Measurements from ENCODE around the gene NADSYN1. TPM values are rescaled to one million over a fixed set of nuclear protein-coding genes. Genes with fewer than 3 reads are reported as not detected.

Gene NADSYN1
- total and polyA plus RNA-seq, 2 donors (not counting 1 experiment from before 2014, with no cell fraction given) = 22.0 to 81.7 TPM

DNA sequence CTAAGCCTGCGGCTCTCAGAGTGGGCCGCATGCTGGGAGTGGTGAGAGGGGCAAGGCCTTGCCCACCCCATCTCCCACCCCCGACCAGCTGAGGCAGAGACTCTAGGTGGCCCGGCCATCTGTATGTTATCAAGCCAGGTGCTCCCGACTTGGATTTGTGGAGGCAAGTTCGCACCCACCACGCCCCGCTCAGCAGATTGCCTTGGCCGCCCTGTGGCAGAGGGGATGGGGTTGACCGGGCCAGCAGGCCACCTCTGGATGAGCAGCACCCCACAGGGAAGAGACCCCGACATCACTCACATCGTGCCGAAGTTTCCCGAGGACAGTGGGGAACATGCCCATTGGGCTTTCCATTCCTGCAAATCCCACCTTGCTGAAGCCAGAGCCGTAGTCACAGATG is 45.6 kb upstream of the NADSYN1 start:
- H3K4me1 ChIP-seq (ENCODE audit: control insufficient read depth, extremely low read depth, insufficient read depth, low read length) = no peaks in the 10 kb centered on the region
- no peak overlapping the region for H3K4me2 ChIP-seq (ENCODE audit: extremely low read depth, insufficient read depth, low read length)
- DNase-seq (ENCODE audit: low read depth in 2 of 2) = no peak
- no peaks in the 10 kb centered on the region for H4K20me1 ChIP-seq (ENCODE audit: control insufficient read depth, extremely low read depth, insufficient read depth, low read length)
- H3K4me3 ChIP-seq (replicated peaks in 1 of 4; ENCODE audit: control extremely low read depth in 1 of 4, insufficient read depth in 1 of 4, low read depth in 3 of 4, low read length in 4 of 4) = no peak overlapping the region
- H3K9me3 ChIP-seq (ENCODE audit: control insufficient read depth, insufficient read depth, low read depth, low read length) = no peaks in the 10 kb centered on the region
- H3K36me3 ChIP-seq (ENCODE audit: control insufficient read depth, insufficient read depth, low read length) = no peaks in the 10 kb centered on the region
- H3K27ac ChIP-seq (ENCODE audit: insufficient read depth, low read length) = no peak overlapping the region
- no peak overlapping the region for H2AFZ ChIP-seq (ENCODE audit: low read length)
- no peak overlapping the region for H3K9ac ChIP-seq (ENCODE audit: insufficient read depth, low read length)
- TF ChIP-seq, protein P1, sequence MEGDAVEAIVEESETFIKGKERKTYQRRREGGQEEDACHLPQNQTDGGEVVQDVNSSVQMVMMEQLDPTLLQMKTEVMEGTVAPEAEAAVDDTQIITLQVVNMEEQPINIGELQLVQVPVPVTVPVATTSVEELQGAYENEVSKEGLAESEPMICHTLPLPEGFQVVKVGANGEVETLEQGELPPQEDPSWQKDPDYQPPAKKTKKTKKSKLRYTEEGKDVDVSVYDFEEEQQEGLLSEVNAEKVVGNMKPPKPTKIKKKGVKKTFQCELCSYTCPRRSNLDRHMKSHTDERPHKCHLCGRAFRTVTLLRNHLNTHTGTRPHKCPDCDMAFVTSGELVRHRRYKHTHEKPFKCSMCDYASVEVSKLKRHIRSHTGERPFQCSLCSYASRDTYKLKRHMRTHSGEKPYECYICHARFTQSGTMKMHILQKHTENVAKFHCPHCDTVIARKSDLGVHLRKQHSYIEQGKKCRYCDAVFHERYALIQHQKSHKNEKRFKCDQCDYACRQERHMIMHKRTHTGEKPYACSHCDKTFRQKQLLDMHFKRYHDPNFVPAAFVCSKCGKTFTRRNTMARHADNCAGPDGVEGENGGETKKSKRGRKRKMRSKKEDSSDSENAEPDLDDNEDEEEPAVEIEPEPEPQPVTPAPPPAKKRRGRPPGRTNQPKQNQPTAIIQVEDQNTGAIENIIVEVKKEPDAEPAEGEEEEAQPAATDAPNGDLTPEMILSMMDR (conservative IDR thresholded peaks at IDR 0.05 in 1 of 2, IDR thresholded peaks at IDR 0.05 in 1 of 2; ENCODE audit: low read depth in 1 of 2, low read length in 2 of 2) = no peak
- TF ChIP-seq EZH2 (IDR thresholded peaks at IDR 0.05; ENCODE audit: low read length, missing control alignments) = no peak
- no peaks in the 10 kb centered on the region for H3K27me3 ChIP-seq (ENCODE audit: control insufficient read depth, insufficient read depth, low read length)
- H3K79me2 ChIP-seq (ENCODE audit: control insufficient read depth, insufficient read depth, low read length) = no peaks in the 10 kb centered on the region

DNA sequence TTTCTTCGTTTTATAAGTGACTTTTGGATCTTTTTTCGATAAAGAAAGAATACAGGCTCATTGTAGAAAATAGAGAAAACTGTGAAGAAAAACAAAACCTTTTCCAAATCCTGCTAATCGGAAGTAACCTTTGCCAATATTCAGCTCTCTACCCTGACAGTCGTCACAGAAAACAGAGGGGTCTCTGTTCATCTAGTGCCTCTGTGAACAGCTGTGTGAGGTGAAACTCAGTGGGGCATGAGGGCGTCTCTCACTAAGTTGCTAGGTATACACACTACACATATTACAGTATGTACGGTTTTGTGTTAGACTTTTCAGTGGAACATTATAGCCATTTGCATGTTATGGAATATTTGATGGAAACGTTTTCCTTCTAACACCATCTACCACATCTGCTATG is 44.2 kb upstream of the NADSYN1 start:
- no peaks in the 10 kb centered on the region for H3K27me3 ChIP-seq (ENCODE audit: control insufficient read depth, insufficient read depth, low read length)
- H4K20me1 ChIP-seq (ENCODE audit: control insufficient read depth, extremely low read depth, insufficient read depth, low read length) = no peaks in the 10 kb centered on the region
- no peak for TF ChIP-seq EZH2 (IDR thresholded peaks at IDR 0.05; ENCODE audit: low read length, missing control alignments)
- TF ChIP-seq, protein P1 (conservative IDR thresholded peaks at IDR 0.05 in 1 of 2, IDR thresholded peaks at IDR 0.05 in 1 of 2; ENCODE audit: low read depth in 1 of 2, low read length in 2 of 2) = no peak
- H3K4me3 ChIP-seq (replicated peaks in 1 of 4; ENCODE audit: control extremely low read depth in 1 of 4, insufficient read depth in 1 of 4, low read depth in 3 of 4, low read length in 4 of 4) = no peak overlapping the region
- H3K9me3 ChIP-seq (ENCODE audit: control insufficient read depth, insufficient read depth, low read depth, low read length) = no peaks in the 10 kb centered on the region
- no peaks in the 10 kb centered on the region for H3K79me2 ChIP-seq (ENCODE audit: control insufficient read depth, insufficient read depth, low read length)
- H3K9ac ChIP-seq (ENCODE audit: insufficient read depth, low read length) = no peak overlapping the region
- no peak overlapping the region for H2AFZ ChIP-seq (ENCODE audit: low read length)
- no peaks in the 10 kb centered on the region for H3K4me1 ChIP-seq (ENCODE audit: control insufficient read depth, extremely low read depth, insufficient read depth, low read length)
- no peak for DNase-seq (ENCODE audit: low read depth in 2 of 2)
- H3K4me2 ChIP-seq (ENCODE audit: extremely low read depth, insufficient read depth, low read length) = no peak overlapping the region
- H3K27ac ChIP-seq (ENCODE audit: insufficient read depth, low read length) = no peak overlapping the region
- no peaks in the 10 kb centered on the region for H3K36me3 ChIP-seq (ENCODE audit: control insufficient read depth, insufficient read depth, low read length)

DNA sequence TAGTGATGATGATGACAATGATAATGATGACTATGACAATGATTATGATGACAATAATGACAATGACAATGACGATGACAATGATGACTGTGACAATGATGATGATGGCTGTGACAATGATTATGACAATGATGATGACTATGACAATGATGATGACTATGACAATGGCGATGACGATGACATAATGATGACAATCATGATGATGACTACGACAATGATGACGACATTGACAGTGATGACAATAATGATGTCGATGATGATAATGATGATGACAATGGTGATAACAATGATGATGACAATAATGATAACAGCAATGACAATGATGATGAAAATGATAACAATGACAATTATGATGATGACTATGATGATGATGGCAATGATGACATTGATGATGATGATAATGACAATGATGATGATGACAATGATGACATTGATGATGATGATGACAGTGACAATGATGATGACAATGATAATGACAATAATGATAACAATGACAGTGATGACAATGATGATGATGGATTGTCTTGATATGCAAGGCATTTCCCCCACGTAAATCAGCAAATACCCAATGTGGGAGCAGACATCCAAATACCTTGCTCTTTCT is 42.5 kb upstream of the NADSYN1 start:
- no peaks in the 10 kb centered on the region for H3K36me3 ChIP-seq (ENCODE audit: control insufficient read depth, insufficient read depth, low read length)
- no peak for DNase-seq (ENCODE audit: low read depth in 2 of 2)
- no peaks in the 10 kb centered on the region for H3K4me1 ChIP-seq (ENCODE audit: control insufficient read depth, extremely low read depth, insufficient read depth, low read length)
- H3K9me3 ChIP-seq (ENCODE audit: control insufficient read depth, insufficient read depth, low read depth, low read length) = no peaks in the 10 kb centered on the region
- H3K27me3 ChIP-seq (ENCODE audit: control insufficient read depth, insufficient read depth, low read length) = no peaks in the 10 kb centered on the region
- no peak overlapping the region for H3K27ac ChIP-seq (ENCODE audit: insufficient read depth, low read length)
- H3K4me2 ChIP-seq (ENCODE audit: extremely low read depth, insufficient read depth, low read length) = no peak overlapping the region
- no peak overlapping the region for H3K4me3 ChIP-seq (replicated peaks in 1 of 4; ENCODE audit: control extremely low read depth in 1 of 4, insufficient read depth in 1 of 4, low read depth in 3 of 4, low read length in 4 of 4)
- H3K9ac ChIP-seq (ENCODE audit: insufficient read depth, low read length) = no peak overlapping the region
- H2AFZ ChIP-seq (ENCODE audit: low read length) = no peak overlapping the region
- no peaks in the 10 kb centered on the region for H3K79me2 ChIP-seq (ENCODE audit: control insufficient read depth, insufficient read depth, low read length)
- TF ChIP-seq EZH2 (IDR thresholded peaks at IDR 0.05; ENCODE audit: low read length, missing control alignments) = no peak
- TF ChIP-seq, protein P1 (conservative IDR thresholded peaks at IDR 0.05 in 1 of 2, IDR thresholded peaks at IDR 0.05 in 1 of 2; ENCODE audit: low read depth in 1 of 2, low read length in 2 of 2) = no peak
- H4K20me1 ChIP-seq (ENCODE audit: control insufficient read depth, extremely low read depth, insufficient read depth, low read length) = no peaks in the 10 kb centered on the region

Data from fibroblast of lung (primary cell).